ENCODE results near the gene TEX52.

DNA sequence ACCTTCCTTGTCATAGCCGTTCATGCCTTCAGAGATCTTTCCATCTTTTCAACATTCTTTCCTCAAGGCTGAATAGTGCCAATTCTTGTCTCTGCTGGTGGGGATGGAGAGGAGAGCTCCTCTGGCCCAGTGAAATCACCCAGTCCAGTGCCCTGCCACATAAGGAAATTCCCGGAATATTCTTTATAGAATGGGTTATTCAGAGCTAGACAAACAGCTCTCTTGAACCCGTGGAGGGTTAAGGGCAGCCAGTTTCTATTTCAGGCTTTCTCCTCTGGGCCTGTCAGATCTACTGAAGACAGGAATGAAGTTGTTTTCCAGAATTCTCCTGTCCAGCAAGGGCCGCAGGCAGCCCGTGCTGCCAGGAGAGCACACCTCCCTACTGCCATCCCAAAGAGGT, 13.9 kb downstream of the TEX52 start:
- TF ChIP-seq POLR2AphosphoS5 (IDR thresholded peaks at IDR 0.05) (no peak), POLR2A (IDR thresholded peaks at IDR 0.05) (no peak)
- TF ChIP-seq, protein P1, sequence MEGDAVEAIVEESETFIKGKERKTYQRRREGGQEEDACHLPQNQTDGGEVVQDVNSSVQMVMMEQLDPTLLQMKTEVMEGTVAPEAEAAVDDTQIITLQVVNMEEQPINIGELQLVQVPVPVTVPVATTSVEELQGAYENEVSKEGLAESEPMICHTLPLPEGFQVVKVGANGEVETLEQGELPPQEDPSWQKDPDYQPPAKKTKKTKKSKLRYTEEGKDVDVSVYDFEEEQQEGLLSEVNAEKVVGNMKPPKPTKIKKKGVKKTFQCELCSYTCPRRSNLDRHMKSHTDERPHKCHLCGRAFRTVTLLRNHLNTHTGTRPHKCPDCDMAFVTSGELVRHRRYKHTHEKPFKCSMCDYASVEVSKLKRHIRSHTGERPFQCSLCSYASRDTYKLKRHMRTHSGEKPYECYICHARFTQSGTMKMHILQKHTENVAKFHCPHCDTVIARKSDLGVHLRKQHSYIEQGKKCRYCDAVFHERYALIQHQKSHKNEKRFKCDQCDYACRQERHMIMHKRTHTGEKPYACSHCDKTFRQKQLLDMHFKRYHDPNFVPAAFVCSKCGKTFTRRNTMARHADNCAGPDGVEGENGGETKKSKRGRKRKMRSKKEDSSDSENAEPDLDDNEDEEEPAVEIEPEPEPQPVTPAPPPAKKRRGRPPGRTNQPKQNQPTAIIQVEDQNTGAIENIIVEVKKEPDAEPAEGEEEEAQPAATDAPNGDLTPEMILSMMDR (IDR thresholded peaks at IDR 0.05) = no peak
